K562 (cell line): ENCODE data around the gene RAB31. TPM values are rescaled to one million over a fixed set of nuclear protein-coding genes. Genes with fewer than 3 reads are reported as not detected.

Experiments used
- ATAC-seq: fragments of 200-7000 bp; cut with Tn5 transposase; 3 replicates; pipeline ENCODE4 v1.9.1; 2020; ENCODE audit warnings: moderate library complexity
- BruUV-seq: library from RNA; stranded (reverse); fragments of 400-500 nt; replicated peaks from 2 replicates; lab custom pipeline; 2021; lab: Mats Ljungman, UMichigan
- CTCF ChIA-PET: fragments of 300-600 bp; formaldehyde crosslinking; extraction: SDS; loops from one replicate; lab custom pipeline; 2021; ENCODE audit warnings: low intra/inter-chr PET ratio; lab: Yijun Ruan, JAX
- POLR2A ChIA-PET: fragments of 300-600, 350-650 bp; sonication (Branson Sonifier 250); formaldehyde crosslinking; extraction: SDS; loops from one replicate; lab custom pipeline; 2021; ENCODE audit warnings: antibody characterized with exemption, inconsistent platforms; lab: Yijun Ruan, JAX
- DNase-seq, 4 experiments: peaks; one replicate each; pipeline versions ENCODE4 v3.0.0 to v3.0.0-alpha.2; 2011 to 2018; ENCODE audit warnings: low spot score in 3 of 4, mixed read lengths in 3 of 4; ENCODE audit errors: extremely low read depth in 1 of 4
- FAIRE-seq: peaks from 2 replicates; lab custom pipeline; 2011; peaks lifted over from hg19 to GRCh38; lab: Jason Lieb, UNC
- H2AFZ ChIP-seq: 2 replicates; pipeline ENCODE4 v1.6.0; 2011; ENCODE audit warnings: low read depth, low read length, control low read depth, inconsistent platforms
- H3K27ac ChIP-seq: fragments of 200-600 bp; 3 replicates; pipeline ENCODE4 v1.8.0; 2011; ENCODE audit warnings: low read depth, mild to moderate bottlenecking, control low read depth, inconsistent platforms, low read length, moderate library complexity, mixed read lengths; ENCODE audit errors: extremely low read depth
- H3K27me3 ChIP-seq, 2 experiments: fragments of 300-600 bp in 1 of 2; 2 replicates in 1 of 2; 3 replicates in 1 of 2; pipeline versions ENCODE4 v1.6.0 to v1.8.0; 2011; ENCODE audit warnings: inconsistent platforms in 2 of 2, low read length in 2 of 2, mild to moderate bottlenecking in 1 of 2, mixed read lengths in 1 of 2, moderate library complexity in 1 of 2; ENCODE audit not compliant: control insufficient read depth in 2 of 2, insufficient read depth in 2 of 2
- H3K36me3 ChIP-seq: fragments of 300-600 bp; 3 replicates; pipeline ENCODE4 v1.8.0; 2011; ENCODE audit warnings: mild to moderate bottlenecking, low read length, inconsistent platforms; ENCODE audit not compliant: control insufficient read depth, insufficient read depth
- H3K4me1 ChIP-seq, 2 experiments: fragments of 200-600 bp in 1 of 2; replicated peaks in 1 of 2; 2 replicates in 1 of 2; 3 replicates in 1 of 2; pipeline versions ENCODE4 v1.5.1 to v1.8.0; 2011; ENCODE audit warnings: inconsistent platforms in 2 of 2, low read length in 2 of 2, mild to moderate bottlenecking in 1 of 2, mixed read lengths in 1 of 2, moderate library complexity in 1 of 2; ENCODE audit not compliant: control insufficient read depth in 2 of 2, insufficient read depth in 2 of 2
- H3K4me2 ChIP-seq: 2 replicates; pipeline ENCODE4 v1.6.1; 2011; ENCODE audit warnings: low read length, control low read depth, inconsistent platforms, mixed read lengths; ENCODE audit not compliant: insufficient read depth
- H3K4me3 ChIP-seq: fragments of 200-600 bp; sonication (generic), shearing (Covaris generic); 2 replicates; pipeline ENCODE4 v1.5.1; 2016; ENCODE audit warnings: control low read depth, inconsistent platforms
- H3K79me2 ChIP-seq: fragments of 200-600 bp; 3 replicates; pipeline ENCODE4 v1.8.0; 2011; ENCODE audit warnings: low read length, inconsistent platforms; ENCODE audit not compliant: control insufficient read depth, insufficient read depth
- H3K9ac ChIP-seq, 2 experiments: 2 replicates each; pipeline versions ENCODE4 v1.6.0 to v1.6.1; 2011; ENCODE audit warnings: low read depth in 2 of 2, low read length in 2 of 2, control low read depth in 1 of 2, inconsistent platforms in 1 of 2, mild to moderate bottlenecking in 1 of 2, mixed read lengths in 1 of 2; ENCODE audit not compliant: insufficient read depth in 1 of 2
- H3K9me1 ChIP-seq: one replicate; pipeline ENCODE4 v1.6.0; 2011; ENCODE audit warnings: inconsistent platforms, mild to moderate bottlenecking, low read length, moderate library complexity; ENCODE audit not compliant: control insufficient read depth, insufficient read depth
- H3K9me3 ChIP-seq: replicated peaks from 2 replicates; pipeline ENCODE4 v1.5.1; 2011; ENCODE audit warnings: low read depth, low read length, inconsistent platforms; ENCODE audit not compliant: control insufficient read depth, insufficient read depth
- H4K20me1 ChIP-seq: replicated peaks from 2 replicates; pipeline ENCODE4 v1.6.1; 2011; ENCODE audit warnings: low read length, inconsistent platforms, mixed read lengths; ENCODE audit not compliant: control insufficient read depth, insufficient read depth
- DIDO1 ChIP-seq: fragments of 450-650 bp; IDR thresholded peaks from 2 replicates; pipeline ENCODE4 v1.6.1; 2016; ENCODE audit warnings: low read depth, missing biosample characterization, missing genetic modification characterization
- PRMT5 ChIP-seq: sonication (generic); formaldehyde crosslinking; IDR thresholded peaks from 2 replicates; pipeline ENCODE4 v1.5.0; 2020; ENCODE audit warnings: missing genetic modification reagents
- SNRNP70 ChIP-seq: fragments of 200-400 bp; formaldehyde crosslinking; optimal IDR thresholded peaks from 2 replicates; pipeline ENCODE3; 2017; ENCODE audit warnings: low read depth, low read length
- ZNF239 ChIP-seq: fragments of 250-450 bp; sonication (Bioruptor Pico); IDR thresholded peaks from 2 replicates; pipeline ENCODE4 v1.4.0; 2020; ENCODE audit warnings: mild to moderate bottlenecking
- ZNF311 ChIP-seq: fragments of 250-450 bp; sonication (Bioruptor Pico); IDR thresholded peaks from 2 replicates; pipeline ENCODE4 v1.4.0; 2020; ENCODE audit warnings: mild to moderate bottlenecking, moderate library complexity
- ZNF316 ChIP-seq: fragments of 450-650 bp; IDR thresholded peaks from 2 replicates; pipeline ENCODE4 v1.6.1; 2016
- ZNF551 ChIP-seq: fragments of 250-450 bp; sonication (Bioruptor Pico); IDR thresholded peaks from 2 replicates; pipeline ENCODE4 v1.5.0; 2021; ENCODE audit warnings: mild to moderate bottlenecking, moderate library complexity
- ZNF696 ChIP-seq: fragments of 250-450 bp; sonication (Bioruptor Pico); conservative IDR thresholded peaks from 2 replicates; pipeline ENCODE4 v1.4.0; 2020; ENCODE audit warnings: mild to moderate bottlenecking, moderate library complexity
- WGBS: fragments of 100-300 bp; shearing (Covaris generic); methylation state at CpG from one replicate; pipeline ENCODE4 v1.1.6; 2016; ENCODE audit warnings: low coverage, mixed read lengths; ENCODE audit not compliant: insufficient coverage; ENCODE audit errors: missing lambda C conversion rate; 5-methylcytosine and 5-hydroxymethylcytosine counted together
- in situ Hi-C: fragments of 300-500 bp; cut with MboI; formaldehyde crosslinking; loops from 4 replicates; pipeline ENCODE4 v1.15.0; 2018; ENCODE audit warnings: inconsistent platforms, mixed read lengths
- intact Hi-C: fragments of 100-400 bp; cut with micrococcal nuclease; formaldehyde crosslinking; loops from 2 replicates; pipeline ENCODE4 v1.14.2; 2022
- polyA plus RNA-seq, 8 experiments: library from polyadenylated mRNA; depleted of rRNA in 4 of 8; stranded (reverse) in 5 of 8; unstranded in 3 of 8; fragments of >200 nt; fragmentation: Nextera tagmentation in 2 of 8; fragmentation: Illumina TruSeq in 1 of 8; extraction: Ambion mirVana in 2 of 8; extraction: Trizol in 1 of 8; gene quantifications; 2 replicates each; pipeline versions ENCODE4 v1.2.1 to v1.2.3, GENCODE V29; 2011 to 2014; ENCODE audit warnings: inconsistent platforms in 1 of 8, missing spikeins in 1 of 8
- total RNA-seq, 7 experiments: library from RNA; depleted of rRNA in 6 of 7; stranded (reverse); fragments of >200 nt in 6 of 7; fragmentation: Illumina TruSeq in 2 of 7; extraction: Trizol in 2 of 7; gene quantifications; 2 replicates each; pipeline versions ENCODE4 v1.2.1 to v1.2.3, GENCODE V29; 2011 to 2021; ENCODE audit warnings: low replicate concordance in 1 of 7
- TF ChIP-seq, protein P1 (sequence below), 2 experiments: fragments of 450-650 bp in 1 of 2; IDR thresholded peaks; 2 replicates each; pipeline ENCODE4 v1.6.1; 2011 to 2017; ENCODE audit warnings: low read depth in 2 of 2, antibody characterized with exemption in 1 of 2, borderline replicate concordance in 1 of 2, low read length in 1 of 2, mild to moderate bottlenecking in 1 of 2, mixed read lengths in 1 of 2; ENCODE audit not compliant: control insufficient read depth in 1 of 2

Gene RAB31
- total and polyA plus RNA-seq, 9 of the 15 experiments (the other 6 are each of a cell fraction or from before 2014, with no cell fraction given) = 20.7 to 70.4 (median 41.3) TPM

- ChIA-PET POLR2A (interaction anchor here (0.6 to 2.0 kb wide), 5 partner anchors 8 to 167 kb away, joined by 3 to 10 read pairs (median 7); no protein-coding TSS in a partner anchor), CTCF (interaction anchor here (0.9 kb wide), 1 partner anchor 169 kb away, joined by 4 read pairs; no protein-coding TSS in a partner anchor)
- FAIRE-seq (no peak), ATAC-seq (no peak), DNase-seq (no peak)
- BruUV-seq = no TSS peak
- Histone ChIP-seq H3K4me2 (no peak overlapping the region), H4K20me1 (no peaks in the 10 kb centered on the region), H3K9me3 (no peaks in the 10 kb centered on the region), H3K27ac (peak overlapping the region; percentile 97; the same call in 2 of the 3 replicates), H3K27me3 (no peaks in the 10 kb centered on the region), H3K9me1 (no peaks in the 10 kb centered on the region), H2AFZ (0 out of 2 replicates have a peak overlapping the region, but pooled peaks have one; percentile 90), H3K79me2 (peaks cover 10% of the 10 kb centered on the region; the same call in 2 of the 3 replicates), H3K4me1 (peaks cover 20 to 57% of the 10 kb centered on the region in 2 experiments), H3K9ac (peak overlapping the region in 1 of 2 experiments; percentile 87; a peak in 1 of 4 replicates), H3K36me3 (no peaks in the 10 kb centered on the region), H3K4me3 (no peak overlapping the region)
- in situ Hi-C loops = no loop called here
- WGBS = 15% methylated on average over 1 of the region's 1 CpG
- TF ChIP-seq DIDO1 (tag) (no peak), ZNF696 (0 out of 2 replicates have a peak, but pooled peaks have one; percentile 60), SNRNP70 (no peak), ZNF551 (CRISPR knock-in tag) (no peak), ZNF311 (peak; percentile 79), PRMT5 (CRISPR knock-in tag) (no peak), ZNF316 (peak; percentile 46; the same call in 1 of the 2 replicates), ZNF239 (CRISPR knock-in tag) (0 out of 2 replicates have a peak, but pooled peaks have one; percentile 27)
- TF ChIP-seq, protein P1, sequence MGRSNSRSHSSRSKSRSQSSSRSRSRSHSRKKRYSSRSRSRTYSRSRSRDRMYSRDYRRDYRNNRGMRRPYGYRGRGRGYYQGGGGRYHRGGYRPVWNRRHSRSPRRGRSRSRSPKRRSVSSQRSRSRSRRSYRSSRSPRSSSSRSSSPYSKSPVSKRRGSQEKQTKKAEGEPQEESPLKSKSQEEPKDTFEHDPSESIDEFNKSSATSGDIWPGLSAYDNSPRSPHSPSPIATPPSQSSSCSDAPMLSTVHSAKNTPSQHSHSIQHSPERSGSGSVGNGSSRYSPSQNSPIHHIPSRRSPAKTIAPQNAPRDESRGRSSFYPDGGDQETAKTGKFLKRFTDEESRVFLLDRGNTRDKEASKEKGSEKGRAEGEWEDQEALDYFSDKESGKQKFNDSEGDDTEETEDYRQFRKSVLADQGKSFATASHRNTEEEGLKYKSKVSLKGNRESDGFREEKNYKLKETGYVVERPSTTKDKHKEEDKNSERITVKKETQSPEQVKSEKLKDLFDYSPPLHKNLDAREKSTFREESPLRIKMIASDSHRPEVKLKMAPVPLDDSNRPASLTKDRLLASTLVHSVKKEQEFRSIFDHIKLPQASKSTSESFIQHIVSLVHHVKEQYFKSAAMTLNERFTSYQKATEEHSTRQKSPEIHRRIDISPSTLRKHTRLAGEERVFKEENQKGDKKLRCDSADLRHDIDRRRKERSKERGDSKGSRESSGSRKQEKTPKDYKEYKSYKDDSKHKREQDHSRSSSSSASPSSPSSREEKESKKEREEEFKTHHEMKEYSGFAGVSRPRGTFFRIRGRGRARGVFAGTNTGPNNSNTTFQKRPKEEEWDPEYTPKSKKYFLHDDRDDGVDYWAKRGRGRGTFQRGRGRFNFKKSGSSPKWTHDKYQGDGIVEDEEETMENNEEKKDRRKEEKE (IDR thresholded peaks at IDR 0.05; ENCODE audit: borderline replicate concordance in 1 of 2, control insufficient read depth in 1 of 2, low read depth in 2 of 2, low read length in 1 of 2) = no peak
- intact Hi-C loops = loop anchor here (10.0 kb wide), 1 partner anchor 193 kb away; no protein-coding TSS in a partner anchor
Observed at GRCh38 chr18:9878095-9878494, 170.0 kb downstream of the RAB31 start.
